ENCODE data around the gene EFNA5. TPM values are rescaled to one million over a fixed set of nuclear protein-coding genes. Genes with fewer than 3 reads are reported as not detected.

EFNA5 gene
- total and polyA plus RNA-seq, 2 of the 8 experiments (the other 6 are each of a cell fraction or from before 2014, with no cell fraction given) = 9.6 to 21.8 TPM

- no peak for DNase-seq (ENCODE audit: low read depth in 1 of 2, low spot score in 2 of 2)
- H4K20me1 ChIP-seq (replicated peaks in 1 of 2; ENCODE audit: control insufficient read depth in 1 of 2, insufficient read depth in 2 of 2, low read length in 2 of 2) = no peaks in the 10 kb centered on the region
- no peak overlapping the region; the same call in 1 of the 2 replicates for H3K18ac ChIP-seq (ENCODE audit: extremely low read depth, low read length)
- H2AFZ ChIP-seq (ENCODE audit: low read length) = no peak overlapping the region
- H3K36me3 ChIP-seq (ENCODE audit: control insufficient read depth in 2 of 4, insufficient read depth in 4 of 4, low read length in 3 of 4) = no peaks in the 10 kb centered on the region
- peaks cover 0 to 15% (median 13%) of the 10 kb centered on the region in 4 experiments; a peak in 5 of 7 replicates for H3K4me1 ChIP-seq (replicated peaks in 1 of 4; ENCODE audit: control insufficient read depth in 3 of 4, insufficient read depth in 4 of 4, low read length in 3 of 4)
- ChIA-PET CTCF (ENCODE audit: partially characterized antibody) (interaction anchor here (0.7 to 3.1 kb wide), 4 partner anchors 10 to 60 kb away, joined by 3 to 8 read pairs (median 3); no protein-coding TSS in a partner anchor), POLR2A (ENCODE audit: partially characterized antibody) (interaction anchor here (0.6 kb wide), 1 partner anchor 30 kb away, joined by 3 read pairs; no protein-coding TSS in a partner anchor)
- H2BK5ac ChIP-seq (ENCODE audit: low read depth, low read length) = no peak overlapping the region
- peak overlapping the region; percentile 20 for H4K5ac ChIP-seq (ENCODE audit: insufficient read length, low read depth, low read length)
- 11% methylated on average over 3 of the region's 3 CpGs; no CpG with 5 or more reads in 1 of the 2 experiments for WGBS, 2 experiments (ENCODE audit: extremely low coverage in 1 of 2, insufficient coverage in 1 of 2, insufficient read length in 1 of 2, insufficient replicate concordance in 2 of 2, low coverage in 1 of 2, low lambda C conversion rate in 2 of 2, missing lambda C conversion rate in 1 of 2)
- H3K4ac ChIP-seq (replicated peaks; ENCODE audit: insufficient read length, low read depth, low read length) = no peak overlapping the region
- no peaks in the 10 kb centered on the region for H3K9me3 ChIP-seq (ENCODE audit: insufficient read depth in 2 of 2, low read depth in 1 of 2, low read length in 1 of 2)
- no peak overlapping the region for H4K91ac ChIP-seq (replicated peaks; ENCODE audit: insufficient read length, low read length)
- H2BK20ac ChIP-seq (ENCODE audit: low read length) = no peak overlapping the region
- H3K9ac ChIP-seq (replicated peaks in 1 of 4; ENCODE audit: extremely low read depth in 1 of 4, low read depth in 3 of 4, low read length in 3 of 4) = no peak overlapping the region
- peak overlapping the region; percentile 7 to 47; a peak in 1 of 4 replicates for H3K4me2 ChIP-seq (ENCODE audit: insufficient read depth in 1 of 2, low read depth in 2 of 2, low read length in 2 of 2)
- H2BK120ac ChIP-seq (replicated peaks; ENCODE audit: low read depth, low read length) = no peak overlapping the region
- H2BK15ac ChIP-seq (ENCODE audit: low read length) = no peak overlapping the region
- H3K23ac ChIP-seq (ENCODE audit: insufficient read length) = no peak overlapping the region
- H3K27ac ChIP-seq (ENCODE audit: low read depth, low read length) = 0 out of 2 replicates have a peak overlapping the region, but pooled peaks have one; percentile 12
- no peaks in the 10 kb centered on the region; the same call in 1 of the 2 replicates for H3K79me1 ChIP-seq (ENCODE audit: low read depth, low read length)
- H3K79me2 ChIP-seq (ENCODE audit: control insufficient read depth in 1 of 2, insufficient read depth in 2 of 2, low read length in 2 of 2) = peaks cover 0 to 7% of the 10 kb centered on the region in 2 experiments; a peak in 2 of 4 replicates
- H2BK12ac ChIP-seq (ENCODE audit: low read depth, low read length) = no peak overlapping the region
- H3K4me3 ChIP-seq (ENCODE audit: extremely low read depth in 1 of 4, insufficient read depth in 2 of 4, low read depth in 3 of 4, low read length in 4 of 4) = peak overlapping the region in 1 of 4 experiments; percentile 25; a peak in 1 of 8 replicates
- peak; percentile 100 for FAIRE-seq
- H3K23me2 ChIP-seq (ENCODE audit: low read depth, low read length) = no peaks in the 10 kb centered on the region; the same call in 1 of the 2 replicates
- H3K56ac ChIP-seq (replicated peaks; ENCODE audit: insufficient read length, low read depth, low read length) = no peak overlapping the region
- no peak overlapping the region for H4K8ac ChIP-seq (ENCODE audit: extremely low read depth, insufficient read depth, low read length)
- no peaks in the 10 kb centered on the region for H3K27me3 ChIP-seq (replicated peaks in 1 of 4; ENCODE audit: control insufficient read depth in 3 of 4, extremely low read depth in 1 of 4, insufficient read depth in 3 of 4, low read length in 3 of 4)
- H3K14ac ChIP-seq (ENCODE audit: insufficient read length) = no peak overlapping the region
- H2AK5ac ChIP-seq (ENCODE audit: low read depth, low read length) = no peak overlapping the region
- TF ChIP-seq PHF8 (conservative IDR thresholded peaks at IDR 0.05; ENCODE audit: low read depth, low read length) = no peak
- no peak for TF ChIP-seq SP4 (IDR thresholded peaks at IDR 0.05; ENCODE audit: low read length)
- TF ChIP-seq POU5F1 (IDR thresholded peaks at IDR 0.05; ENCODE audit: low read depth, low read length) = no peak
These were observed 158.7 kb downstream of the EFNA5 start for GRCh38 chr5:107512029-107512428.

All from H1 (cell line).